ENCODE data around the gene PPP4R3B.

The PPP4R3B gene

DNA sequence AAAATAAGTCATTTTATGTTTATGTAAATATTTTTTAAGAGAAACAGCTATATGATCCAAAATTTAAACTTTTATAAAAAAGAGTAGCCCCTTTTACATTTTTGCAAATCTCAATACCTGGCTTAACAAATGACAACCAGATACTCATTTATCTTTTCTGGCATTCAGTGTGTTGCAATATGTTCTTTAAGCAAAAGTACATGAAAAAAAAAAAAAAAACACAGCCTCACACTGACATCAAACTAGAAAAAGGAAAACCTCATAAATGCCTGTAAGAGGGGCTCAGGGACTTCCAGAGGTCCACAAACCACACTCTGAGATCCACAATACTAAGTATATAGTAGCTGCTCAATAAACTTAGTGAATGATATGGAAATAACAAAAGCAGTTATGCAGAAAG, 21.9 kb downstream of the PPP4R3B start:
- H3K9me3 ChIP-seq (ENCODE audit: severe bottlenecking): no peaks in the 10 kb centered on the region
- DNase-seq (ENCODE audit: low spot score) (no peak), ATAC-seq (ENCODE audit: low read depth) (no peak)
- H3K27ac ChIP-seq (ENCODE audit: poor library complexity, severe bottlenecking): no peak overlapping the region
- TF ChIP-seq, protein P1, sequence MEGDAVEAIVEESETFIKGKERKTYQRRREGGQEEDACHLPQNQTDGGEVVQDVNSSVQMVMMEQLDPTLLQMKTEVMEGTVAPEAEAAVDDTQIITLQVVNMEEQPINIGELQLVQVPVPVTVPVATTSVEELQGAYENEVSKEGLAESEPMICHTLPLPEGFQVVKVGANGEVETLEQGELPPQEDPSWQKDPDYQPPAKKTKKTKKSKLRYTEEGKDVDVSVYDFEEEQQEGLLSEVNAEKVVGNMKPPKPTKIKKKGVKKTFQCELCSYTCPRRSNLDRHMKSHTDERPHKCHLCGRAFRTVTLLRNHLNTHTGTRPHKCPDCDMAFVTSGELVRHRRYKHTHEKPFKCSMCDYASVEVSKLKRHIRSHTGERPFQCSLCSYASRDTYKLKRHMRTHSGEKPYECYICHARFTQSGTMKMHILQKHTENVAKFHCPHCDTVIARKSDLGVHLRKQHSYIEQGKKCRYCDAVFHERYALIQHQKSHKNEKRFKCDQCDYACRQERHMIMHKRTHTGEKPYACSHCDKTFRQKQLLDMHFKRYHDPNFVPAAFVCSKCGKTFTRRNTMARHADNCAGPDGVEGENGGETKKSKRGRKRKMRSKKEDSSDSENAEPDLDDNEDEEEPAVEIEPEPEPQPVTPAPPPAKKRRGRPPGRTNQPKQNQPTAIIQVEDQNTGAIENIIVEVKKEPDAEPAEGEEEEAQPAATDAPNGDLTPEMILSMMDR (IDR thresholded peaks at IDR 0.05; ENCODE audit: poor library complexity, severe bottlenecking): no peak
- peaks cover 18% of the 10 kb centered on the region for H3K4me1 ChIP-seq (ENCODE audit: insufficient read depth, poor library complexity, severe bottlenecking)
- H3K4me3 ChIP-seq (ENCODE audit: severe bottlenecking): no peak overlapping the region
- no peaks in the 10 kb centered on the region for H3K27me3 ChIP-seq (ENCODE audit: insufficient read depth, poor library complexity, severe bottlenecking)
- peaks cover 64% of the 10 kb centered on the region for H3K36me3 ChIP-seq (ENCODE audit: low read depth)

DNA sequence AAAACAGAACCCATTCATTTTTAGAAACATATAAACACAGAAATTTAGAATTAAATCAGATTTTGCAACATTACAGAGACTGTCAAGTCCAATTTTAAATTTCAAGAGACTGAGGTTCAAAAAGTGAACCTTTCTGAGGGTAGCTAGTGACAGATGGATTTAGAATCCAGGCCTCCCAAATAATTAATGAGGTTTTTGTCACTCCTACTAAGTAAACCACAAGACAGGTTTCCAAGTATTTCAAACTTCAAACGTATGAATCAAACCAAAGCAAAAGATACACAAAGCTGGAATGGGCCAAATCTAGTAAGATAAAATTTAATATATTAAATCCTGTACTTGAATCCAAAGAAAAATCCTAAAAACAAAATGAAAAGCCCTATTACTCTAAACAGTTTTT, 25.3 kb downstream of the PPP4R3B start:
- TF ChIP-seq, protein P1 (IDR thresholded peaks at IDR 0.05; ENCODE audit: poor library complexity, severe bottlenecking): no peak

DNA sequence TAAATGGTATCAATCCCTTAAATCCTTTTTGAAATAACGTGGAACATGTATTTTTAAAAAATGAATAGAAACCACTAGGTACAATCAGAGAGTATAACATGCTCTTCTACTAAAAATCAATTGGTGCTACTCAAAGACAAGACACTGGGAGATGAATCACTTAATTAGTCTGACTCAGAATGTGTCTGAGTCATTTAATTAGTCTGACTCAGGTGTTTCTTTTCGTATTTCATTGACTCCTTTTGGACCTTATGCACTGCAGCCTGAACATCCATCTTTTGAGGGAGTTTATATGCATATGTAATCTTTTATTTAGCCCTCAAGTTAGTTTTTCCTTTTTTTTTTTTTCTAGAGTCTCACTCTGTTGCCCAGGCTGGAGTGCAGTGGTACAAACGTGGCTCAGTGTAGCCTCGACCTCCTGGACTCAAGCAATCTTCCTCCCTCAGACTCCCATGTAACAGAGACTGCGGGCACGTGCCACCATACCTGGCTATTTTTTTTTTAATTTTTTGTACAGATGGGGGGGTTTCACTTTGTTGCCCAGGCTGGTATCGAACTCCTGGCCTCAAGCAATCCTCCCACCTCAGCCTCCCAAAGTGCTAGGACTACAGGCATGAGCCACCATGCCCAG, 26.5 kb downstream of the PPP4R3B start:
- peaks cover 63% of the 10 kb centered on the region for H3K36me3 ChIP-seq (ENCODE audit: low read depth)
- peak overlapping the region; percentile 54 for H3K27ac ChIP-seq (ENCODE audit: poor library complexity, severe bottlenecking)
- H3K9me3 ChIP-seq (ENCODE audit: severe bottlenecking): no peaks in the 10 kb centered on the region
- peak; percentile 98 for ATAC-seq (ENCODE audit: low read depth)
- no peak for DNase-seq (ENCODE audit: low spot score)
- H3K4me1 ChIP-seq (ENCODE audit: insufficient read depth, poor library complexity, severe bottlenecking): peaks cover 35% of the 10 kb centered on the region
- no peak overlapping the region for H3K4me3 ChIP-seq (ENCODE audit: severe bottlenecking)
- TF ChIP-seq, protein P1 (IDR thresholded peaks at IDR 0.05; ENCODE audit: poor library complexity, severe bottlenecking): no peak
- H3K27me3 ChIP-seq (ENCODE audit: insufficient read depth, poor library complexity, severe bottlenecking): no peaks in the 10 kb centered on the region

More for the DNA sequence above, 25.3 kb downstream of the PPP4R3B start:
- Histone ChIP-seq H3K27me3 (ENCODE audit: insufficient read depth, poor library complexity, severe bottlenecking) (no peaks in the 10 kb centered on the region), H3K36me3 (ENCODE audit: low read depth) (peaks cover 63% of the 10 kb centered on the region), H3K4me1 (ENCODE audit: insufficient read depth, poor library complexity, severe bottlenecking) (peaks cover 22% of the 10 kb centered on the region), H3K4me3 (ENCODE audit: severe bottlenecking) (no peak overlapping the region), H3K9me3 (ENCODE audit: severe bottlenecking) (no peaks in the 10 kb centered on the region), H3K27ac (ENCODE audit: poor library complexity, severe bottlenecking) (peak overlapping the region; percentile 54)
- ATAC-seq (ENCODE audit: low read depth) (no peak), DNase-seq (ENCODE audit: low spot score) (no peak)

DNA sequence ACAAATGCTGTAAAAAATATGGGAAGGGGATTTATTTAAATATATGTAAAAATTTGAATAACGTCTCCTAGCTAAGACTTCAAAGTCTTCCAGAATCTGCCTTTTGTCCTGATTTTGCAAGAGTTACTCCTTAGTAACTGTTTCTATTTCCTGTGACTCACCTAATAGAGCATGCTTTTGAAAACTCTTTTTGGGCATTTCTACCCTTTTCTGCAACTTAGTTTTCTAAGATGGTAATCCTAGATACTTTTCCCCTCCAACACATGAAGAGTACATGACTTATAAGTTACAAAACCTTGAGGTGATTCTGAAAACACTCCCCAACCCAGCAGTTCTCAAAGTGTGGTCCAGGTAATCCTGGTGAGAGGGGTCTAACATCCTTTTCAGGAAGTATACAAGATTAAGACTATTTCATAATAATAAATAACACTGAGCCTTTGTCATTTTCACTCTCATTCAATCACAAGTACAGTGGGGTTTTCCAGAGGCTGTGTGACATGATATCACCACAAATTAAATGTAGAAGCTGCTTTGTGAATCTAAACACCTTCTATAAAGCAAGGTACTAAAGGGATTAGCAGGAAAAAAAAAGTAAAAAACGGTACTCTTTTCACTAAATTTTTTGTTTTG, 31.9 kb downstream of the PPP4R3B start:
- Histone ChIP-seq H3K4me3 (ENCODE audit: severe bottlenecking) (no peak overlapping the region), H3K27ac (ENCODE audit: poor library complexity, severe bottlenecking) (peak overlapping the region; percentile 85), H3K4me1 (ENCODE audit: insufficient read depth, poor library complexity, severe bottlenecking) (peaks cover 45% of the 10 kb centered on the region), H3K27me3 (ENCODE audit: insufficient read depth, poor library complexity, severe bottlenecking) (no peaks in the 10 kb centered on the region), H3K9me3 (ENCODE audit: severe bottlenecking) (no peaks in the 10 kb centered on the region), H3K36me3 (ENCODE audit: low read depth) (peaks cover 93% of the 10 kb centered on the region)
- ATAC-seq (ENCODE audit: low read depth): peak; percentile 88
- TF ChIP-seq, protein P1 (IDR thresholded peaks at IDR 0.05; ENCODE audit: poor library complexity, severe bottlenecking): no peak
- no peak for DNase-seq (ENCODE audit: low spot score)

Measured in RWPE2 (cell line).